Endothelial cell (in vitro differentiated cells): ENCODE results near the gene PVALEF. TPM values are rescaled to one million over a fixed set of nuclear protein-coding genes. Genes with fewer than 3 reads are reported as not detected.
A peak's percentile ranks its signal among the peaks of the same experiment; 100 is the strongest.

Experiments
- DNase-seq: peaks from one replicate; pipeline ENCODE4 v3.0.0; 2021; ENCODE audit warnings: low spot score
- H3K27ac Mint-ChIP-seq: one replicate; pipeline ENCODE4 v1.8.0; 2021; ENCODE audit warnings: mixed read lengths, inconsistent platforms; ENCODE audit not compliant: unreplicated experiment
- H3K27me3 Mint-ChIP-seq: one replicate; pipeline ENCODE4 v1.8.0; 2021; ENCODE audit warnings: mild to moderate bottlenecking, moderate library complexity, mixed read lengths, inconsistent platforms; ENCODE audit not compliant: unreplicated experiment
- H3K36me3 Mint-ChIP-seq: one replicate; pipeline ENCODE4 v1.8.0; 2021; ENCODE audit warnings: mild to moderate bottlenecking, low read depth, mixed read lengths, inconsistent platforms; ENCODE audit not compliant: unreplicated experiment
- H3K4me1 Mint-ChIP-seq: one replicate; pipeline ENCODE4 v1.8.0; 2021; ENCODE audit warnings: mild to moderate bottlenecking, mixed read lengths, inconsistent platforms; ENCODE audit not compliant: unreplicated experiment
- H3K4me3 Mint-ChIP-seq: one replicate; pipeline ENCODE4 v1.8.0; 2021; ENCODE audit warnings: mild to moderate bottlenecking, mixed read lengths, inconsistent platforms; ENCODE audit not compliant: unreplicated experiment
- H3K9me3 Mint-ChIP-seq: one replicate; pipeline ENCODE4 v1.8.0; 2021; ENCODE audit warnings: mixed read lengths, inconsistent platforms; ENCODE audit not compliant: unreplicated experiment
- CTCF ChIP-seq: fragments of 200-600 bp; sonication (generic); IDR thresholded peaks from one replicate; pipeline ENCODE4 v1.5.0; 2021; ENCODE audit warnings: antibody characterized with exemption; ENCODE audit not compliant: unreplicated experiment
- total RNA-seq: library from RNA; stranded (reverse); fragmentation: NEBNext Ultra II Directional; extraction: Animal tissue kit (Norgen Biotek cat#: 25700); gene quantifications from one replicate; pipeline ENCODE4 v1.2.1, GENCODE V29; 2021; ENCODE audit not compliant: unreplicated experiment

The PVALEF gene
- total RNA-seq, 1 donor from 2014 or later = not detected

GRCh38 chr17:81159611-81160265 is 5.6 kb upstream of the PVALEF start:
- Mint-ChIP-seq H3K27ac (no peak overlapping the region), H3K36me3 (no peaks in the 10 kb centered on the region), H3K4me3 (no peak overlapping the region), H3K9me3 (no peaks in the 10 kb centered on the region), H3K27me3 (peaks cover 3% of the 10 kb centered on the region), H3K4me1 (peaks cover 4% of the 10 kb centered on the region)
- no peak for TF ChIP-seq CTCF
- DNase-seq = no peak

GRCh38 chr17:81160306-81160705 is 5.0 kb upstream of the PVALEF start:
- DNase-seq = peak; percentile 62
- no peak overlapping the region for H3K4me3 Mint-ChIP-seq
- no peaks in the 10 kb centered on the region for H3K9me3 Mint-ChIP-seq
- H3K36me3 Mint-ChIP-seq = no peaks in the 10 kb centered on the region
- H3K27me3 Mint-ChIP-seq = peaks cover 3% of the 10 kb centered on the region
- no peak for TF ChIP-seq CTCF
- H3K27ac Mint-ChIP-seq = no peak overlapping the region
- peaks cover 4% of the 10 kb centered on the region for H3K4me1 Mint-ChIP-seq

- H3K27me3 Mint-ChIP-seq = peaks cover 3% of the 10 kb centered on the region
- H3K27ac Mint-ChIP-seq = no peak overlapping the region
- H3K4me3 Mint-ChIP-seq = no peak overlapping the region
- H3K36me3 Mint-ChIP-seq = no peaks in the 10 kb centered on the region
- no peaks in the 10 kb centered on the region for H3K9me3 Mint-ChIP-seq
- no peak for DNase-seq
- no peak for TF ChIP-seq CTCF
- peaks cover 4% of the 10 kb centered on the region for H3K4me1 Mint-ChIP-seq
These were observed 4.4 kb upstream of the PVALEF start for GRCh38 chr17:81160747-81161453.

GRCh38 chr17:81161536-81161935 is 3.8 kb upstream of the PVALEF start:
- DNase-seq = no peak
- Mint-ChIP-seq H3K27ac (no peak overlapping the region), H3K36me3 (no peaks in the 10 kb centered on the region), H3K4me1 (peaks cover 4% of the 10 kb centered on the region), H3K27me3 (peaks cover 3% of the 10 kb centered on the region), H3K9me3 (no peaks in the 10 kb centered on the region), H3K4me3 (no peak overlapping the region)
- no peak for TF ChIP-seq CTCF

- Mint-ChIP-seq H3K4me1 (peaks cover 4% of the 10 kb centered on the region), H3K27ac (no peak overlapping the region), H3K9me3 (no peaks in the 10 kb centered on the region), H3K36me3 (no peaks in the 10 kb centered on the region), H3K4me3 (no peak overlapping the region), H3K27me3 (peaks cover 3% of the 10 kb centered on the region)
- no peak for TF ChIP-seq CTCF
- DNase-seq = no peak
These were observed 3.3 kb upstream of the PVALEF start for GRCh38 chr17:81161972-81162371.
